Stimulated activated CD4-positive, alpha-beta T cell treated with anti-CD3 and anti-CD28 coated beads, Interleukin-1b, Interleukin-23, amount 100 ng/mL, for 4 hours (primary cell): ENCODE data around the gene AUH.

Source experiments
- DNase-seq, 2 donors: peaks; one replicate each; pipeline ENCODE4 v3.0.0-alpha.2; 2020; ENCODE audit warnings: low read depth in 2 of 2

Gene AUH

GRCh38 chr9:91295357-91295756 is 66.4 kb downstream of the AUH start:
- no peak for DNase-seq

GRCh38 chr9:91291866-91292265 is 69.9 kb downstream of the AUH start:
- no peak for DNase-seq

- DNase-seq, result no peak
Measured at GRCh38 chr9:91289244-91289643, 72.5 kb downstream of the AUH start.

DNA sequence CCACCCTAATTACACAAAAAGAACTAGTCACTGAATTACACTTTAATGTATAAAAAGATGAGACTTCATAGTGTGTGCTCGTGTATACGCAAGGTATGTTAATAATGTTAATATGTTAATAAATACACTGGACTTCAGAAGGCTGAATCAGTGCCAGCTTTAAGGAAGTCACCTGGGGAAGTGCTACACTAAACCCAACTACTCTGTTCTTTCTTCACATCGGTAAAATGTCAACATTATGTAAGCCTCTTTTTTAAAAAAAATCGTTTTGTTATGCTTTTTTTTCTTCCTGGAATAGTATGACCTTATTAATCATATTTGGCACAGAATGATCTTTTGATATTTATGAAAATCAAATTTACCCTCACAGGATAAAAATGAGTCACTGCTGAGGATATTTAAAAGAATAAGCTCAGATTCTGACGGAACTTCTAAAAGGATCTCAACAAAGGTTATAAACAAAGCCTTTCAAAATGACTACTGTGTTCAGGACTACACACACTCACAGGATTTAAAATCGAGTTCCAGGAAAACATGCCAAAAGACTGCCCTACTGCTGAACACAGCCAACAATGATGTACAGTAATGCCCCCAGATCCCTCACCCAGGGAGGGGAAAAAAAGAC is 75.9 kb downstream of the AUH start:
- no peak for DNase-seq

- DNase-seq, result no peak
Measured at GRCh38 chr9:91282292-91282691, 79.4 kb downstream of the AUH start.

GRCh38 chr9:91279296-91280204 is 82.2 kb downstream of the AUH start:
- no peak for DNase-seq

DNA sequence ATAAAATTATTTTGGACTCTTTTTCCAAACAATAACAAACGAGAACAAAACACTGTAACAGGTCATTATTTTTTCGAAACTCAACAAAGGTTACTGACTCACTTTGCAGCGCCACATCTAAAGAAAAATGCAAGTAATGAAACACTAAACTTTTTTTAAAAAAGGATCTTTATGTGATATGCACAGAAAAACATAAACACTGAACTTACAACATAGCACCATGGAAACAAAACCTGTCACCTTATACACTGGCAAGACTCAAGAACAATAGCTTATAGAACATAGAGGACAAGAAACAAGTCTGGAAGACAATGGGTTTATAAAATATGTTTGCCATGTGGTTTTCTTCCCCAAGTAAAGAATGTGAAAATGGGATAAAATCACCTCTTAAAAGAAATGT is 85.2 kb downstream of the AUH start:
- DNase-seq, result no peak

DNA sequence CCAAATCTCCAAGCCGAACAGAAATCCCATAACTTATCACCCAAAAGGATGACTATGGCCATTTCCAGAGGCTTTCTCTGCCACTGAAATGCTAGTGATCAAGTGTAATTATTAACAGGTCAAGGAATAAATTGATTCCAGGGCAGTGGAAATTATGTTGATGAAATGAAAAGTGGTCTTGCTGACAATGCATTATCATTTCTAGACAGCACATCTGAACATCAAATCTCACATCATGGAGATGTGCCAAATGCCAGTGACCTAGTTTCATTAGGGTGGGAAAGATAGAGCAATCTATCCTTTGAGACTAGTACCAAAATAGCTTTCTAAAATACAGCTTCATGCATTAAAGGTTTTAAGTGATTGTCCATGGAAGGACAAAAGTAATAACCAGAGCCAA is 86.1 kb downstream of the AUH start:
- no peak for DNase-seq

GRCh38 chr9:91274949-91275492 is 86.7 kb downstream of the AUH start:
- DNase-seq, result no peak

DNA sequence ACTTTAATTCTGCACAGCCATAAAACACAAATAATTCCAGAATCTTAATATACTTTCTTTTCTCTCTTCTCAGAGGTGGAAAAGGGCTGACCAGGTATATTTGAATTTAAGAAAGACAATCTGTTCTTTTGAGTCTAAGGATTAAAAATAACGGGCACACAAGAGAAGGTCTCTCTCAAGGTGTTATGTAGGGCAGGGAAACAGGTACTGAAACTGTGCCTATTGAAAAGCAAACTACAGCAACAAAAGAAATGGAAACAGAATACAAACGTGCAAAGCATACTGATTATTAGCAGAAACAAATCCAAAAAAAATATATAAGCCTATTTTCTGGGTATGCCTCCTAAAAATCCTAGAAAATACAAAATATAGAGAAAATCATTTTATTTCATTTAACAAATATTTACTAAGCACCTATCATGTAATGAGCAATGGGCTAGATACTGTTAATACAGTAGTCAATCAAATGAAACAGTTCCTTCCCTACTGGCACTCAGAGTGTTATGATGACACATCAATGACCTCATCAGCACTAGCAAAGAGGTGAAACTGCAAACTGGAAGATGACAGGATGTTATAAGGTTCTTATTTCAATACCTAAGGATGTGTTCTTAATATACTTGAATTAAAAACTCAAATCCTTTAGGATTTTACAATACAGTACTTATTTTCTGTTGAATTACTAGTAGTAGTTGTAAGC is 87.7 kb downstream of the AUH start:
- DNase-seq, result no peak

DNA sequence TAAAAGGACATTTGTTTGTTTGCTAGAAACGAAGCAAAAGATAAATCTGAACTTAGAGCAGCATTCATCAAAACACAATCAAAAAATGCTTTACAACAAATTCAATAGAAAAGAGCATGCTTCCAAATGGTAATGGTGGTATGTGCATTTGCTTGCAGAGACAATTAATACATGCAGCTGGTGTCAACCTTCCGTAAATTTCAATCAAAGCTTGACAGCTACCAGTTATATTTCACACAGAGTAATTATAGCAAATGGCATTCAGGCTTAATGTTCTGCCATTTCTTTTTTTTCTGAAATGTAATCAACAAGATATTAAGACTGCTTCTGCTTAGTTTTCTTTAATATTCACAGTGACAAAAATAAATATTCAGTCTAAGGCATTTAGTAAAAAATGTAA is 90.6 kb downstream of the AUH start:
- DNase-seq, result no peak

GRCh38 chr9:91269907-91270491 is 91.7 kb downstream of the AUH start:
- no peak for DNase-seq

GRCh38 chr9:91266448-91266847 is 95.3 kb downstream of the AUH start:
- DNase-seq, result no peak

DNA sequence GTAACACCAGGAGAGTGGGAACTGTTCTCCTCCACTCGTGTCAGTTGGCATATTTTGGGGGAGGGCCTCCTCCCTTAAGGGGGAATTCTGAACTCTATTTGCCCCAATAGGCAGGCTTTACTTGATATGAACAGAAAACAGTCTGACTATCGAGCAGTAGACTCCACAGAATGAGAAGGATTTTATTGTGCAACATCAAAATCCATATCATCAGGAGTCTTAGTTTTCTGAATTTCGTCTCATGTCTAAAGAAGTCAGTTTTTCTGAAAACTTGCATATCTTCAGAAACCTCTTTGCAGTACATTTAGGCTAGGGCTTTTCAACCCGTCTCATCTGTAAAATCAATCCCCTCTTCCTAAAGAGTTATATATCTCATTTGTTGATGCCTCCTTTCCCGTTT is 96.2 kb downstream of the AUH start:
- DNase-seq, result no peak

- DNase-seq, result no peak
Measured at GRCh38 chr9:91261417-91261816, 100.3 kb downstream of the AUH start.

- DNase-seq, result no peak
Measured at GRCh38 chr9:91259162-91259561, 102.6 kb downstream of the AUH start.

DNA sequence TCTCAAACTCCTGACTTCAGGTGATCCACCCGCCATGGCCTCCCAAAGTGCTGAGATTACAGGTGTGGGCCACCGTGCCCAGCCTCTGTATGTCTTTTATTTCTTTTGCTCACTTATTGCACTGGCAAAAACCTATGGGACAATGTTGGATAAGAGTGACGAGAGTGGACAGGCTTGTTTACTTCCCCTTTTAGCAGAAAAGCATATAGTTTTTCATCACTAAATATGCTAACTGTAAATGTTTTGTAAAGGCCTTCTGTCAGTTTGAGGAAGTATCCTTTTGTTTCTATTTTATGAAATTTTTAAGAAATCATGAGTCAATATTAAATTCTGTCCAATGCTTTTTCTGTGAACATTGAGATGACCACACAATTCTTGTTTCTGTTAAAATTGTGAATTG is 103.3 kb downstream of the AUH start:
- no peak for DNase-seq

DNA sequence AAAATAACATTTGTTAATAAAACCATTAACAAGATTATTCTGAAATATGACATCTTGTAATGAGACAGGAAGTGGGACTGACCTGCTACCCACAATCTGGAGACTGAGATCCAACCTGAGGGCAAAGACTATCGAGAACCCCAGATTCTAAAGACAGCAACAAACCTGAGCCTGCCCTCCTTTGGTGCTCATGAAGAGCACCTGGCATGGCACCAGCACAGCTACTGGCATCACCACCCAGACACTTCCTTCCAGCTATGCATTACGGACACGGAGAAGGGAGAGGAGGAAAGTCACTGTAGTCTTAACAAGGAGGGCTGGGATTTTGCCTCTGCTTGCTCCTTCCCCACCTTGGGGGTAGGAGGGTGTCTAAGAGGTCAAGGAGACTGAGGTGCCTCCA is 105.5 kb downstream of the AUH start:
- no peak for DNase-seq

GRCh38 chr9:91255327-91255726 is 106.4 kb downstream of the AUH start:
- DNase-seq, result no peak

DNA sequence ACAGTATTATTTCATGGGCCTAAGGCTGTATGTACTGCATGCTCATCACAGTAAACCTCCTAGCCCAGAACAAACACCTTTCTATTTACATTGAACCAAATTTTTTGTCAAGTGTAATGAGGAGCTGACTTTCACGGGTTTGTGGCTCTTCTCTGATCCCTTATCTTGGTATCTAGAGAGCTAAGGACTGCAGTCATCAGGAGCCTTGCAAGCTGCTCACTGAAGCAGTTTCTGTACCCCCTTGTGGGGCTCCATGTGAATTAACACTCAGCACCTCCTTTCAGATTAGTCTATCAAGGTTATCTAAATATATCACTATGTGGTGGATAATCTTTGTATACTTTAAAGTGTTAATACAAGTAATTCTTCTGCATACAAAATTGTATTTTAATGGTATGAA is 108.2 kb downstream of the AUH start:
- DNase-seq, result no peak

GRCh38 chr9:91248707-91249106 is 113.0 kb downstream of the AUH start:
- DNase-seq, result no peak

GRCh38 chr9:91247278-91247677 is 114.4 kb downstream of the AUH start:
- DNase-seq, result no peak
